A549 treated with CORT108297 at 1 μM for 4 hours (cell line): ENCODE measurements around the gene NAGLU. TPM values are rescaled to one million over a fixed set of nuclear protein-coding genes. Genes with fewer than 3 reads are reported as not detected.

ENCODE experiments used
- total RNA-seq: library from RNA; stranded (reverse); fragments of 200-300 nt; extraction: Qiagen RNA extraction; gene quantifications from 5 replicates; pipeline ENCODE4 v1.2.3, GENCODE V29; 2022

NAGLU gene
- 29.5 to 51.1 TPM (median 46.9 TPM) in 5 replicates for total RNA-seq

DNA sequence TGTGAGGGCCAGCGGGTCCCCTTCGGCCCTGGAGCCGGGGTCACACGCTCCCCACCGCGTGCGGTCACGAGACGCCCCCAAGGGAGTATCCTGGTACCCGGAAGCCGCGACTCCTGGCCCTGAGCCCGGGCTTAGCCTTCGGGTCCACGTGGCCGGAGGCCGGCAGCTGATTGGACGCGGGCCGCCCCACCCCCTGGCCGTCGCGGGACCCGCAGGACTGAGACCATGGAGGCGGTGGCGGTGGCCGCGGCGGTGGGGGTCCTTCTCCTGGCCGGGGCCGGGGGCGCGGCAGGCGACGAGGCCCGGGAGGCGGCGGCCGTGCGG is at the start of gene NAGLU:
Gene NAGLU (plus strand): TSS at position 194 of the 324 bp plus-strand sequence. CDS start 32 bp downstream, at position 226.

DNA sequence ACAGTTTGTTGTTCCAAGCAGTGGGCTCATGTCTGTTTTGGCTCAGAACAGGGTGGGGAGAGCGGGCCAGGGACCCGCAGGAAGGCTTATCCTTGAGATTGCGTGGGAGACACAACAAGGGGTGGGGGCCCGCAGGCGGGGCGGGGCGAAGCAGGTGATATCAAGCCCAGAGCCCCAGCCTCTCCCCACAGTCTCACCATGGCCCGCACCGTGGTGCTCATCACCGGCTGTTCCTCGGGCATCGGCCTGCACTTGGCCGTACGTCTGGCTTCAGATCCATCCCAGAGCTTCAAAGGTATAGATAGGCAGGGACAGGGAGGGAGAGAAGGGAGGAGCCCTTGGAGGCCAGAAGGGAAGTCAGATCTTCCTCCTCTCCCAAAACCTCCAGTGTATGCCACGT is 16.7 kb downstream of the NAGLU start, which contains the start of gene HSD17B1:
Gene HSD17B1 (plus strand): TSS at position 188 of the 400 bp plus-strand sequence. CDS start 11 bp downstream, at position 199.

DNA sequence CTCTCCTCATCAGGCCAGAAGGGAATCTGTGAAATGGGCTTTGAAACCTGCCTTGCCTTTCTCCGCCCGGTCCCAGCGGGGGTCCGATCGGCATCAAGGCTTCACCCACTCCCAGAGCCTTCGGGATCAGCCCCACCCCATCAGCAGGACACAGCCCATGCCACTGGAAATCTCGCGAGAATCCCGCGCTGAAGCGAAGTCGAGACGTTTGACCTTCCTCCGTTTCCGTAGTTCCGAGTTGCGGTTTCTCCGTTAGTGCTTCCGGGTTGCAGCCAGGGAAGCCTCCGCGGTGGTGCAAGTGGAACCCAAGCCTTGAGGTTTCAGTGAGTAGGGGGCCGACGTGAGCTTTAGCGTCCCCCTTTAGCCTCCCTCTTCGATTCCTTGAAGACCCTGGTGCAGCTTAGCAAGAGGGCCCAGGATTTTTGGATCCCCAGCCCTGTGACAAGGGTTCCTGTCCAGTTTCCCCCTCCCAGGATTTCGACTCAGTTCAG is 25.9 kb downstream of the NAGLU start, which contains the start of gene COASY:
Gene COASY (plus strand): TSS at position 252 of the 491 bp plus-strand sequence. CDS start 475 bp downstream, outside the sequence.

DNA sequence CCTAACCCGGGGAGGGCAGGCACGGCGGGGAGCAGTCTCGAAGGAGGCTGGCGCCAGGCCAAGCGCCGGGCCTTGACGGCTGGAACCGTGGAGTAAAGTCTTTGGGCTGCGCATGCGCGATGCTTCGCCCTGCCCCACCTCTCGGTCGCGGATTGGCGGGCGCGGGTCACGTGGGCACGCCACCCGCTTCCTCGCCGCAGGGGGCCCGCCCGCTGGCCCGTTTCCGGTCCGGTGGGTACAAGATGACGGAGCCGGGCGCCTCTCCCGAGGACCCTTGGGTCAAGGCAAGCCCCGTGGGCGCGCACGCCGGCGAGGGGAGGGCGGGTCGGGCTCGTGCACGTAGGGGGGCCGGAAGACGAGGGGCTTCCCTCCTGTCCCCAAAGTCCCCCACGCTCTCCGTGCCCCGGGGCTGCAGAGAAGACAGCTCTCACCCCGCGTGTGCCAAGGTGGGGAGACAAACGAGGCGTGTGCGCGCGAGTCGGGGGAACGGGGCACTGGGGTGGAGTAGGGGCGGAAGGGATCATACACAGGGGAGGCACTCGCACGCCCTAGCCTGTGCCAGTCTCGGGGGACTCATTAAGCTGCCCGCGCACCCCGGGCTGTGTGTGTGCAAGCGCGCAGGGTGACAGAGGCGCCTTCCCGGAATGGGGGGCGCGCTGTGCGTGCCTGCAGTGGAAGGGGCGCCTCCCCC is 31.0 kb downstream of the NAGLU start, which contains the start of gene MLX:
Gene MLX (plus strand): TSS at position 218 of the 691 bp plus-strand sequence. CDS start 25 bp downstream, at position 243.

DNA sequence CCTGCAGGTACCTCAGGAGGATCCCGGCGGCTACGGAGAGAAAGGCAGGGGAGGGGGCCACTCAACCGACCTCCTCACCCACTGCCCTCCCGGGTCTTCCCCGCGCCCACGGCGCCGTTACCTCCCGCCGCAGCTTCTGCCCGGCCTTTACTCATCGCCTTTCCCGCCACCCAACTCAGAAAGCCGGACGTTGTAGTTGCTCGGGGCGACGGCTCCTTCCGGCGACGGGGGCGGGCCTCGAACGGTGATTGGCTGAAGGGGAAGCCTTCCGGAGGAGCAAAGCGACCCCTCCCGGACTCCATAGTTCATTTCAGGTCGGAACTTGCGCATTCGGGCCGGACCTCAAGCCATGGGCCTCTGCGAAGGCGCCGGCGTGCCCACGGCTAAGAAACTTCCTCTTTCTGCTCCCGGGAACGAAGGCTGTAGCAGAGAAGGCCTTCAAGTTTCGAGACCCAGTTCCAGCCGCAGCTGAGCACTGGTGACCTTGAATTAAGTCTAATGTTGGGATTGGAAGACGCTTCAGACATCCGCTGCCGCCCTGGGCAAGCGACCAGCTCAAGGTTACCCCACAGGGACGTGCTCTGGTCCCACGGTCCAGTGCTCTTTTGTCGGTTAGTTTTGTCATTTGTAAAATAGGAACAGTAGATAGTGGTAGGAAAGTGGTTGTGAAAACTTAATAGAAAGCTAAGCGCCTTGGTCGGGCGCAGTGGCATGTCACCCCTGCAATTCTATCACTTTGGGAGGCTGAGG is 41.7 kb downstream of the NAGLU start, which contains the start of gene PSMC3IP:
Gene PSMC3IP (minus strand): TSS at position 198 of the 750 bp plus-strand sequence. CDS start 43 bp downstream, at position 155.

Other genes starting within 250 kb of the NAGLU start
- gene STAT5A, start 247.7 kb upstream of the NAGLU start, total RNA-seq: 3.8 to 6.8 TPM (median 5.8 TPM) in 5 replicates
- 72.7 to 81.7 TPM (median 77.8 TPM) in 5 replicates for gene STAT3, start 147.8 kb upstream of the NAGLU start, total RNA-seq
- gene CAVIN1, start 113.0 kb upstream of the NAGLU start, total RNA-seq: 416 to 511 TPM (median 450 TPM) in 5 replicates
- gene ATP6V0A1, start 77.4 kb upstream of the NAGLU start, total RNA-seq: 37.0 to 51.0 TPM (median 43.6 TPM) in 5 replicates
- 0.75 to 1.6 TPM (median 1.5 TPM) in 5 replicates for gene HSD17B1, start 16.7 kb downstream of the NAGLU start, total RNA-seq
- 108 to 136 TPM (median 132 TPM) in 5 replicates for gene COASY, start 25.9 kb downstream of the NAGLU start, total RNA-seq
- 53.9 to 64.8 TPM (median 59.1 TPM) in 5 replicates for gene MLX, start 30.9 kb downstream of the NAGLU start, total RNA-seq
- gene PSMC3IP, start 41.5 kb downstream of the NAGLU start, total RNA-seq: 35.6 to 42.2 TPM (median 38.0 TPM) in 5 replicates
- gene RETREG3, start 73.1 kb downstream of the NAGLU start, total RNA-seq: 26.7 to 31.4 TPM (median 27.6 TPM) in 5 replicates
- gene TUBG1, start 73.4 kb downstream of the NAGLU start, total RNA-seq: 134 to 165 TPM (median 149 TPM) in 5 replicates
- 18.7 to 28.7 TPM (median 25.2 TPM) in 5 replicates for gene TUBG2, start 123.0 kb downstream of the NAGLU start, total RNA-seq
- gene PLEKHH3, start 140.8 kb downstream of the NAGLU start, total RNA-seq: 13.0 to 22.6 TPM (median 19.9 TPM) in 5 replicates
- 0.27 to 0.56 TPM (median 0.40 TPM) in 5 replicates for gene CCR10, start 145.6 kb downstream of the NAGLU start, total RNA-seq
- 4.9 to 7.4 TPM (median 6.8 TPM) in 5 replicates for gene CNTNAP1, start 146.3 kb downstream of the NAGLU start, total RNA-seq
- gene EZH1, start 208.8 kb downstream of the NAGLU start, total RNA-seq: 9.9 to 13.1 TPM (median 11.4 TPM) in 5 replicates
- gene RAMP2, start 225.0 kb downstream of the NAGLU start, total RNA-seq: 0.75 to 1.2 TPM (median 1.1 TPM) in 5 replicates
- 122 to 140 TPM (median 127 TPM) in 5 replicates for gene VPS25, start 237.2 kb downstream of the NAGLU start, total RNA-seq
- 0.58 to 1.4 TPM (median 1.3 TPM) in 5 replicates for gene WNK4, start 244.4 kb downstream of the NAGLU start, total RNA-seq